NB4 (cell line): ENCODE results near the gene TCEAL1.

Source experiments
- CTCF ChIP-seq: IDR thresholded peaks from one replicate; pipeline ENCODE4 v1.5.1; 2012; ENCODE audit warnings: low read depth, low read length
- MAX ChIP-seq: IDR thresholded peaks from 2 replicates; pipeline ENCODE4 v1.6.1; 2011; ENCODE audit warnings: low read depth, low read length

- TF ChIP-seq CTCF (no peak), MAX (no peak)
Measured at GRCh38 chrX:103666202-103667107, 37.7 kb downstream of the TCEAL1 start.
